PC-9 (cell line): ENCODE measurements around the gene DLG2. TPM values are rescaled to one million over a fixed set of nuclear protein-coding genes. Genes with fewer than 3 reads are reported as not detected.

ENCODE experiments used
- BruUV-seq: library from RNA; stranded (reverse); fragments of 400-500 nt; replicated peaks from 2 replicates; lab custom pipeline; 2021; lab: Mats Ljungman, UMichigan
- CTCF ChIA-PET: fragments of 300-600 bp; sonication (Branson Sonifier 250); formaldehyde crosslinking; loops from one replicate; lab custom pipeline; 2022; ENCODE audit warnings: antibody characterized with exemption; lab: Charles Lee
- POLR2A ChIA-PET: fragments of 300-600 bp; sonication (Branson Sonifier 250); formaldehyde crosslinking; loops from one replicate; lab custom pipeline; 2022; ENCODE audit warnings: antibody characterized with exemption; ENCODE audit not compliant: unreplicated experiment; lab: Charles Lee
- DNase-seq, 2 experiments: peaks; one replicate each; pipeline versions ENCODE4 v3.0.0 to v3.0.0-alpha.2; 2015 to 2022; ENCODE audit warnings: mixed read lengths in 1 of 2
- H2AFZ ChIP-seq: fragments of 200-600 bp; sonication (generic); 2 replicates; pipeline ENCODE4 v1.8.1; 2017; ENCODE audit warnings: antibody characterized with exemption
- H3F3A ChIP-seq: fragments of 200-600 bp; sonication (generic); 2 replicates; pipeline ENCODE4 v1.8.1; 2017; ENCODE audit warnings: antibody characterized with exemption, mild to moderate bottlenecking, low read depth; ENCODE audit not compliant: insufficient read depth
- H3K27ac ChIP-seq: fragments of 200-600 bp; sonication (generic); 2 replicates; pipeline ENCODE4 v1.6.1; 2016; ENCODE audit warnings: mixed run types
- H3K27me3 ChIP-seq: fragments of 200-600 bp; sonication (generic); 2 replicates; pipeline ENCODE4 v1.6.1; 2016; ENCODE audit warnings: low read depth, mixed run types; ENCODE audit not compliant: insufficient read depth
- H3K36me3 ChIP-seq: fragments of 200-600 bp; sonication (generic); 2 replicates; pipeline ENCODE4 v1.6.1; 2016; ENCODE audit warnings: low read depth, mixed run types
- H3K4me1 ChIP-seq: fragments of 200-600 bp; sonication (generic); replicated peaks from 2 replicates; pipeline ENCODE4 v1.6.1; 2016; ENCODE audit warnings: mixed run types; ENCODE audit not compliant: insufficient read depth
- H3K4me2 ChIP-seq: fragments of 200-600 bp; sonication (generic); 2 replicates; pipeline ENCODE4 v1.6.1; 2017; ENCODE audit warnings: mixed run types
- H3K4me3 ChIP-seq: fragments of 200-600 bp; sonication (generic); 2 replicates; pipeline ENCODE4 v1.6.1; 2016; ENCODE audit warnings: mixed run types
- H3K79me2 ChIP-seq: fragments of 200-600 bp; sonication (generic); 2 replicates; pipeline ENCODE4 v1.6.1; 2017; ENCODE audit warnings: low read depth, mixed run types
- H3K9me2 ChIP-seq: fragments of 200-600 bp; sonication (generic); 2 replicates; pipeline ENCODE4 v1.8.1; 2017; ENCODE audit warnings: mild to moderate bottlenecking; ENCODE audit not compliant: insufficient read depth
- H3K9me3 ChIP-seq: fragments of 200-600 bp; sonication (generic); 2 replicates; pipeline ENCODE4 v1.8.1; 2016; ENCODE audit warnings: low read depth; ENCODE audit not compliant: insufficient read depth
- H4K20me1 ChIP-seq: fragments of 200-600 bp; sonication (generic); 2 replicates; pipeline ENCODE4 v1.8.1; 2017; ENCODE audit not compliant: insufficient read depth
- EZH2 ChIP-seq: fragments of 200-600 bp; sonication (generic); IDR thresholded peaks from 2 replicates; pipeline ENCODE4 v1.8.0; 2017; ENCODE audit warnings: antibody characterized with exemption, low read depth
- intact Hi-C: fragments of 100-400 bp; cut with micrococcal nuclease; formaldehyde crosslinking; loops from one replicate; pipeline ENCODE4 v1.10.0; 2022; ENCODE audit not compliant: unreplicated experiment
- total RNA-seq: library from RNA; stranded (reverse); gene quantifications from 2 replicates; pipeline ENCODE4 v1.2.3, GENCODE V29; 2021
- TF ChIP-seq, protein P1 (sequence below): fragments of 200-600 bp; sonication (generic); conservative IDR thresholded peaks from 2 replicates; pipeline ENCODE4 v1.6.1; 2017; ENCODE audit warnings: mixed run types, antibody characterized with exemption, mild to moderate bottlenecking, moderate library complexity

Gene DLG2
- total RNA-seq, 1 experiment from 2014 or later: 6.4 TPM

DNA sequence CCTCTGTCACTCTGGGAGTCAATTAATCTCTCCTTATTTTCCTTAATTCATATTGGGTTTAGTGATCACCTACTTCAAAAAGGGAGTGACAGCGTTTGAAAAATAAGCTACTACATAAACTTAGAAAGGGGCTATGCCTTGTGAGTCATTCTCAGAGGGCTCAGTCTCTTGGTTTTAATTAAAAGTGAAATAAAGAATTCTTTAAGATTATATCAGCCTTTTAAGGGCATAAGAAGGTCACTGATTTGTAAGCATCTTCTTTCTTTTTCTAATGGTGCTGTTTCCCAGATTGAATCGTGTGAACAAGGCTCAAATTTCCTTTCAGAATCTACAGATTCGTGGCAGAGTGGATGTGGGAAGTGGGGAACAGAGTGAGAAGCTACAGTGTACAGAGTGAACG, 1704.8 kb downstream of the DLG2 start:
- H3K4me3 ChIP-seq: no peak overlapping the region
- H3K36me3 ChIP-seq: no peaks in the 10 kb centered on the region
- H3K79me2 ChIP-seq: no peaks in the 10 kb centered on the region
- H3F3A ChIP-seq: no peaks in the 10 kb centered on the region
- no peaks in the 10 kb centered on the region for H3K9me2 ChIP-seq
- no TSS peak for BruUV-seq
- no peaks in the 10 kb centered on the region for H3K9me3 ChIP-seq
- H2AFZ ChIP-seq: no peak overlapping the region
- no peak for TF ChIP-seq EZH2
- TF ChIP-seq, protein P1, sequence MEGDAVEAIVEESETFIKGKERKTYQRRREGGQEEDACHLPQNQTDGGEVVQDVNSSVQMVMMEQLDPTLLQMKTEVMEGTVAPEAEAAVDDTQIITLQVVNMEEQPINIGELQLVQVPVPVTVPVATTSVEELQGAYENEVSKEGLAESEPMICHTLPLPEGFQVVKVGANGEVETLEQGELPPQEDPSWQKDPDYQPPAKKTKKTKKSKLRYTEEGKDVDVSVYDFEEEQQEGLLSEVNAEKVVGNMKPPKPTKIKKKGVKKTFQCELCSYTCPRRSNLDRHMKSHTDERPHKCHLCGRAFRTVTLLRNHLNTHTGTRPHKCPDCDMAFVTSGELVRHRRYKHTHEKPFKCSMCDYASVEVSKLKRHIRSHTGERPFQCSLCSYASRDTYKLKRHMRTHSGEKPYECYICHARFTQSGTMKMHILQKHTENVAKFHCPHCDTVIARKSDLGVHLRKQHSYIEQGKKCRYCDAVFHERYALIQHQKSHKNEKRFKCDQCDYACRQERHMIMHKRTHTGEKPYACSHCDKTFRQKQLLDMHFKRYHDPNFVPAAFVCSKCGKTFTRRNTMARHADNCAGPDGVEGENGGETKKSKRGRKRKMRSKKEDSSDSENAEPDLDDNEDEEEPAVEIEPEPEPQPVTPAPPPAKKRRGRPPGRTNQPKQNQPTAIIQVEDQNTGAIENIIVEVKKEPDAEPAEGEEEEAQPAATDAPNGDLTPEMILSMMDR: no peak
- no peak for DNase-seq
- H3K27ac ChIP-seq: no peak overlapping the region
- H3K4me2 ChIP-seq: no peak overlapping the region
- H4K20me1 ChIP-seq: no peaks in the 10 kb centered on the region
- no peaks in the 10 kb centered on the region for H3K4me1 ChIP-seq
- ChIA-PET POLR2A (no interaction called here), CTCF (interaction anchor here (0.6 kb wide), 1 partner anchor 601 kb away, joined by 4 read pairs; no protein-coding TSS in a partner anchor)
- H3K27me3 ChIP-seq: no peaks in the 10 kb centered on the region
- intact Hi-C loops: no loop called here

DNA sequence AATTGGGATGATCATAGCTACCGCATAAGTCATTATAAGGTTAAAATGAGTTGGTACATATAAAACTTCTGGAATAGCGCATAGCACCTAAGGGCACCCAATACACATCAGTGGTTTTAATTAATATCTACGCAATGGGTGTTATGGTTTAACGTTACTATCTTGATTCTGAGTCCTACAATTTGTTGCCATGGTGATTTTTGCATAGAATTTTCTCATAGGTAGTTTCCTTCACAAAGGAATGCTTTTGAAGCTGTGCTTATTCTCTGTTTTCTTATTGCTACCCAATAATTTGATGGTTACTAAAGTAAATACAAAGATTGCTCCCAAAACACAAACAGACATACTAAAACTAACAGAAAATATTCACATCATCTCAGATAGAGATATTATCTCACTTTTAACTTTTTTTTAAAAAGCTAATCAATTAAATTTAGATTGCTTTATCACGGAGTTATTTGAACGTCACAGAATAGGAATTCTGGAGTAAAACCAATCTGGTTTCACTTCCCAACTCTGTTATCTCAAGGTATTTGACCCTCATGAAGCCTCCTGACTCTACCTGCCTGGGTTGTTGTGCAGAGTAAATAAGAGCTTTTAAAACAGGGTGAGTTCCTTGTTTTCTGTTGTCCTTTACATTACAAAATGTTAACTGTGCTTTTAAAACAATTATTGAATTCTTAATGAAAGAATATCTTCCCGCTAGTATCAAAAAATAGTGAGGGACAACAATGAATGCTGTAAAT, 1705.5 kb downstream of the DLG2 start:
- no peak overlapping the region for H3K27ac ChIP-seq
- intact Hi-C loops: no loop called here
- no peaks in the 10 kb centered on the region for H3K27me3 ChIP-seq
- TF ChIP-seq, protein P1: no peak
- no peak for TF ChIP-seq EZH2
- H2AFZ ChIP-seq: no peak overlapping the region
- H3K36me3 ChIP-seq: no peaks in the 10 kb centered on the region
- H3K4me1 ChIP-seq: no peaks in the 10 kb centered on the region
- no peaks in the 10 kb centered on the region for H3K9me2 ChIP-seq
- ChIA-PET CTCF (no interaction called here), POLR2A (no interaction called here)
- no peak overlapping the region for H3K4me2 ChIP-seq
- no peaks in the 10 kb centered on the region for H3K79me2 ChIP-seq
- no peak overlapping the region for H3K4me3 ChIP-seq
- no peaks in the 10 kb centered on the region for H3K9me3 ChIP-seq
- no peaks in the 10 kb centered on the region for H3F3A ChIP-seq
- DNase-seq: no peak
- no TSS peak for BruUV-seq
- no peaks in the 10 kb centered on the region for H4K20me1 ChIP-seq

DNA sequence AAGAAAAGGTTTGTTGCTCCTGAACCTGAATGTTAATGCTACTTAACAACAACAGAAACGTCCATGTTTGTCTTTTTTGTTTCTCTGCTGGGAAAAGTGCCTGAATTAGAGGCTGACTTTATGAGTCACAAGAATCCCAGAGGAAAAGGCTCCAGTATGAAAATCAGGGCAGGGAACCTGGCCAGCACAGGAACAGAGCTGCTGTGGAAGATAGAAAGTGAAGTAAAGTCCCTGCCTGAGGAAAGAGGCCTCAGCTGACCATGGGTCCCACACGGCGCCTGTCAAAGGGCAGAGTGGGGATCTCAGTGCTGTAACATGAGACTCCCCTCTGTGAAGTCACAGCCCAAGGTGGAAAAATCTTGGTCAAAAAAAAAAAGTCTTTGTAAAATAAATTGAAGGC, 1708.7 kb downstream of the DLG2 start:
- ChIA-PET CTCF (no interaction called here), POLR2A (no interaction called here)
- DNase-seq: no peak
- no peak for TF ChIP-seq EZH2
- TF ChIP-seq, protein P1: no peak
- no peak overlapping the region for H3K27ac ChIP-seq
- intact Hi-C loops: no loop called here
- no peaks in the 10 kb centered on the region for H3K4me1 ChIP-seq
- no peaks in the 10 kb centered on the region for H3F3A ChIP-seq
- no peaks in the 10 kb centered on the region for H3K36me3 ChIP-seq
- H3K27me3 ChIP-seq: no peaks in the 10 kb centered on the region
- H4K20me1 ChIP-seq: no peaks in the 10 kb centered on the region
- no peak overlapping the region for H2AFZ ChIP-seq
- no peak overlapping the region for H3K4me2 ChIP-seq
- no peaks in the 10 kb centered on the region for H3K79me2 ChIP-seq
- H3K9me2 ChIP-seq: no peaks in the 10 kb centered on the region
- BruUV-seq: no TSS peak
- H3K9me3 ChIP-seq: no peaks in the 10 kb centered on the region
- no peak overlapping the region for H3K4me3 ChIP-seq
